K562 (cell line): ENCODE measurements around the gene DNAJB2. TPM values are rescaled to one million over a fixed set of nuclear protein-coding genes. Genes with fewer than 3 reads are reported as not detected.
A peak's percentile ranks its signal among the peaks of the same experiment; 100 is the strongest.

Experiments
- ATF1 ChIP-seq, 2 experiments: fragments of 450-650 bp in 1 of 2; IDR thresholded peaks; 2 replicates each; pipeline ENCODE4 v1.6.1; 2016; ENCODE audit warnings: missing compliant biosample characterization in 1 of 2, missing genetic modification characterization in 1 of 2
- CBX2 ChIP-seq: fragments of 200-600 bp; sonication (generic); IDR thresholded peaks from one replicate; pipeline ENCODE4 v1.6.1; 2012; ENCODE audit warnings: mild to moderate bottlenecking, low read length, inconsistent platforms; ENCODE audit not compliant: insufficient read depth, poor library complexity, severe bottlenecking
- CREM ChIP-seq: IDR thresholded peaks from 2 replicates; pipeline ENCODE4 v1.6.1; 2014; ENCODE audit warnings: antibody characterized with exemption, low read depth
- SFPQ ChIP-seq: fragments of 200-400 bp; formaldehyde crosslinking; IDR thresholded peaks from 2 replicates; pipeline ENCODE4 v1.6.1; 2017; ENCODE audit warnings: mild to moderate bottlenecking, low read depth, low read length, moderate library complexity
- SNIP1 ChIP-seq: fragments of 450-650 bp; IDR thresholded peaks from 2 replicates; pipeline ENCODE4 v1.7.1; 2017; ENCODE audit warnings: low read depth, mild to moderate bottlenecking
- TEAD4 ChIP-seq, 2 experiments: sonication (generic) in 1 of 2; formaldehyde crosslinking in 1 of 2; IDR thresholded peaks; 2 replicates each; pipeline versions ENCODE4 v1.6.1 to v1.8.0; 2012 to 2022; ENCODE audit warnings: borderline replicate concordance in 1 of 2, inconsistent platforms in 1 of 2, low read length in 1 of 2, mild to moderate bottlenecking in 1 of 2, missing genetic modification reagents in 1 of 2
- YY1 ChIP-seq, 3 experiments: IDR thresholded peaks; 2 replicates each; pipeline ENCODE4 v1.6.1; 2011; ENCODE audit warnings: low read length in 2 of 3, mild to moderate bottlenecking in 2 of 3, moderate library complexity in 2 of 3, borderline replicate concordance in 1 of 3, control low read depth in 1 of 3, low read depth in 1 of 3; ENCODE audit not compliant: insufficient read depth in 3 of 3, insufficient replicate concordance in 2 of 3, control insufficient read depth in 1 of 3, insufficient read length in 1 of 3; ENCODE audit errors: extremely low read depth in 1 of 3
- ZBTB7A ChIP-seq: IDR thresholded peaks from 2 replicates; pipeline ENCODE4 v1.6.1; 2011; ENCODE audit warnings: low read depth, mild to moderate bottlenecking, low read length, moderate library complexity, borderline replicate concordance; ENCODE audit not compliant: control insufficient read depth
- ZNF592 ChIP-seq: fragments of 450-650 bp; IDR thresholded peaks from 2 replicates; pipeline ENCODE4 v1.6.1; 2017; ENCODE audit warnings: antibody characterized with exemption, mild to moderate bottlenecking
- ZNF766 ChIP-seq: fragments of 200-800 bp; sonication (Bioruptor generic); conservative IDR thresholded peaks from 2 replicates; pipeline ENCODE4 v1.6.1; 2016; ENCODE audit warnings: missing genetic modification characterization, missing compliant biosample characterization
- polyA plus RNA-seq, 8 experiments: library from polyadenylated mRNA; depleted of rRNA in 4 of 8; stranded (reverse) in 5 of 8; unstranded in 3 of 8; fragments of >200 nt; fragmentation: Nextera tagmentation in 2 of 8; fragmentation: Illumina TruSeq in 1 of 8; extraction: Ambion mirVana in 2 of 8; extraction: Trizol in 1 of 8; gene quantifications; 2 replicates each; pipeline versions ENCODE4 v1.2.1 to v1.2.3, GENCODE V29; 2011 to 2014; ENCODE audit warnings: inconsistent platforms in 1 of 8, missing spikeins in 1 of 8
- total RNA-seq, 7 experiments: library from RNA; depleted of rRNA in 6 of 7; stranded (reverse); fragments of >200 nt in 6 of 7; fragmentation: Illumina TruSeq in 2 of 7; extraction: Trizol in 2 of 7; gene quantifications; 2 replicates each; pipeline versions ENCODE4 v1.2.1 to v1.2.3, GENCODE V29; 2011 to 2021; ENCODE audit warnings: low replicate concordance in 1 of 7

DNAJB2 gene
- total and polyA plus RNA-seq, 9 of the 15 experiments (the other 6 are each of a cell fraction or from before 2014, with no cell fraction given), result 0.08 to 3.0 (median 2.2) TPM; not detected in 1

- TF ChIP-seq ATF1 (CRISPR knock-in tag; IDR thresholded peaks at IDR 0.05) (no peak), ATF1 (tag; IDR thresholded peaks at IDR 0.05) (0 out of 2 replicates have a peak, but pooled peaks have one; percentile 32), CBX2 (no peak), ZNF766 (CRISPR knock-in tag) (0 out of 2 replicates have a peak, but pooled peaks have one; percentile 26), ZNF592 (peak; percentile 80; the same call in 1 of the 2 replicates), SNIP1 (no peak), SFPQ (no peak), YY1 (IDR thresholded peaks at IDR 0.05; ENCODE audit: borderline replicate concordance in 1 of 3, control insufficient read depth in 1 of 3, extremely low read depth in 1 of 3, insufficient read depth in 3 of 3, insufficient read length in 1 of 3, insufficient replicate concordance in 2 of 3, low read depth in 1 of 3, low read length in 2 of 3) (peak in 2 of 3 experiments; percentile 12 to 61), TEAD4 (IDR thresholded peaks at IDR 0.05; ENCODE audit: low read length) (peak; percentile 46; the same call in 1 of the 2 replicates), TEAD4 (CRISPR knock-in tag; IDR thresholded peaks at IDR 0.05; ENCODE audit: borderline replicate concordance) (no peak), CREM (peak; percentile 56), ZBTB7A (peak; percentile 52; the same call in 1 of the 2 replicates)
Measured at GRCh38 chr2:219287580-219288265, 8.6 kb downstream of the DNAJB2 start (continued).
